NCI-H1417 treated with DMSO at 0.1 percent for 48 hours (cell line): ENCODE data around the gene ENAH.
"Not testable (repeated sequence)": the region's sequence is repeated elsewhere in the genome, so short reads cannot be mapped to it uniquely, and the experiment has no call there.

Experiments
- DNase-seq: peaks from one replicate; lab custom pipeline; 2025; lab: John Stamatoyannopoulos, UW

Gene ENAH

GRCh38 chr1:225493591-225494246 is 159.2 kb downstream of the ENAH start:
- no peak for DNase-seq

DNA sequence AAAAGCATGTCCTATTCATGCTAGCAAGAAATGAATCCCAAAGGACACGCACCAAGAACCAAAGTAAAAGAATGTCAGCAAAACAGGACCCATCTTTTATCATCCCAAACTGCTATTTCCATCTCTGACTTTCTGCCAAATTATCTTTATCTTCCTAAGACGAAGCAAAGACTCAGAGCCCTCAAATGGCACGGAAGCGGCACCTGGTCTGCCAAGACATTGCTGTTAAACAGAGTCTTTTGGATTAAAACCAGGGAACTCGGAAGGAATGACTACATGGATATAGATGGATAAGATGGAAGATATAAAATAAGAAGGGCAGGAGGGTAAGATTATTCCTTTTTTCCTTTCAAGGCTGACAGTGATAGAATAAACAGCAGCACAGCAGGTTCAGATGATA is 164.2 kb downstream of the ENAH start:
- no peak for DNase-seq

GRCh38 chr1:225486856-225487255 is 166.1 kb downstream of the ENAH start:
- DNase-seq: no peak

GRCh38 chr1:225485991-225486530 is 166.9 kb downstream of the ENAH start:
- DNase-seq: no peak

DNA sequence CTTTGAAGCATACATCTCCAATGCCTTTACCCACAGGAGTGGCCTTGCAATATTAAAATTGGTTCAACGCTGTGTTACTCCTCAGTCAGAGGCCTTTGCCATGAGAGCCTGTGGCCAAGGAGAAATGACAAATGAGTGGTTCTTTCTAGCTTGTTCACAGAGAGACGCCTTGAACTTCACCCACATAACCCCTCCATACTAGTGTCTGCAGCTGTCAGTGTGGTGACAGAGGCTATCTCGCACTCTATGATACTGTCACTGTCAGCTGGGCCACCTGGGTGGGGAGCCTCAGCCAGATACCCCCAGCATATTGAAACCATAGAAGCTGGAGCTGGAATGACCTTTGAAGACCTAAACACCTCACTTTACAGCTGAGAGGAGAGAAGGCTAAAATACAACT is 167.7 kb downstream of the ENAH start:
- DNase-seq: no peak

- DNase-seq: no peak
Measured at GRCh38 chr1:225484657-225485214, 168.2 kb downstream of the ENAH start.

DNA sequence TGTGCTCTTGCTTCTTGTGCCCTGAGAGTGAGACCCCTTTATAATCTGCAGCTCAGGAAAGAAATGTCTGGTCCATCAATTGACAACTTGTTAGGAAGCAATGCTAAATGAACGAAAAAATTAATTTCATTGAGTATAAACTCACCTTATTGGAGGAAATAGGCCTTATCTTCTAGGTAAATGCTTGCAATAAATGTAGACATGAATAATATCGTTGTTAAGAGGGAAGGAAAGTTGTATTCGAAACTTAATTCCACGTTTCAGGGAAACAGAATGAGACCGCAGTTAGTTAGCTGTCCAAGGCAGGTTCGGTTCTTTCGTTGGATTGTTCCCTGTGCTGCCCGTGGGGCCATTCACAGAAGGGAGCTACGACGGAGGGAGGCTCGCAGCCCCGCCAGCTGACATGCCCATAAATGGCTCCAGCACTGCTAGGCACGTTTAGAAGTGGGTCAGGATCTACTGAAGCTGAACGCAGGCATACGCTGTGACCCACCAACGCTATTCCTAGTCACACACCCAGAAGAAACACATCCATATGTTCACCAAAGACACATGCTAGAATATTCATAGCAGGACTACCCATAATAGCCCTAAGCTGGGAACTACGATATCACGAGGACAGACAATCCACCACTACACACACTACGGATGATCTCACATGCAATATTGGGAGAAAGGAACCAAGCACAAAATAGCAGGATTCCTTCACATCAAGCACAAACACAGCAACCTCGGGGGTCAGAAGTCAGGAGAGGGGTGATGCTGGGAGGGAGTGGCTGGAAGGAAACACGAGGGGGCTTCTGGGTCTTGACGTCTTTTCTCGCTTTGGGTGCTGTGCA is 168.9 kb downstream of the ENAH start:
- DNase-seq: no peak

- DNase-seq: no peak
Measured at GRCh38 chr1:225482421-225482950, 170.4 kb downstream of the ENAH start.

GRCh38 chr1:225481738-225482137 is 171.2 kb downstream of the ENAH start:
- DNase-seq: peak; percentile 79

DNA sequence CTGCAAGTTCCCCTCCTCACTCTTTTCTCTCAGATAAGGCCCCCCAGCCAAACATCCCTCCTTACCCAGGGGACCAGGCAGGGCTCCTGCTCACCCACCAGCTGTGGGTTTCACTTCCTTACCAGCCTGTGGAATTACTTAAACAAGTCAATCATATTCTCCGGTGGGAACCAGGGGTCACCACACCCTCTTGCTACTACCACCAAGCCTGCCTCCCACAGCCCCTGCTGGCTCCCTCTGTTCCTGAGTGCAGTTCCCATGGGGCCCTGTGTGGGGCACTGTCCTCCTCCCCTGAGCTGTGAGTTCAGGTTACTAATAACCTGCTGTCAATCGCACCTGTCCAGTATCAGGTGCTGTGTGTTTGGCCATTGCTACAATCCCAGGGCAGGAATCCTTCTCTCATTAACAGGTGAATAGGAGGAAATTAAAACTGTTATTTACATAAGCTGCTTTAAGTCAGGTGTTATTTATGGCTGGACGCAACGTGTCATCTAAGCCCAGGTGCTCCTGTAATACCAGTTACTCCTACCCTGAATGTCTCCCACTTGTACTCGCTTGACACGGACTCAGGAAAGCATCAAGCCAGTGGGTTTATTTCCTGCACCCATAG is 172.0 kb downstream of the ENAH start:
- peak; percentile 59 for DNase-seq

DNA sequence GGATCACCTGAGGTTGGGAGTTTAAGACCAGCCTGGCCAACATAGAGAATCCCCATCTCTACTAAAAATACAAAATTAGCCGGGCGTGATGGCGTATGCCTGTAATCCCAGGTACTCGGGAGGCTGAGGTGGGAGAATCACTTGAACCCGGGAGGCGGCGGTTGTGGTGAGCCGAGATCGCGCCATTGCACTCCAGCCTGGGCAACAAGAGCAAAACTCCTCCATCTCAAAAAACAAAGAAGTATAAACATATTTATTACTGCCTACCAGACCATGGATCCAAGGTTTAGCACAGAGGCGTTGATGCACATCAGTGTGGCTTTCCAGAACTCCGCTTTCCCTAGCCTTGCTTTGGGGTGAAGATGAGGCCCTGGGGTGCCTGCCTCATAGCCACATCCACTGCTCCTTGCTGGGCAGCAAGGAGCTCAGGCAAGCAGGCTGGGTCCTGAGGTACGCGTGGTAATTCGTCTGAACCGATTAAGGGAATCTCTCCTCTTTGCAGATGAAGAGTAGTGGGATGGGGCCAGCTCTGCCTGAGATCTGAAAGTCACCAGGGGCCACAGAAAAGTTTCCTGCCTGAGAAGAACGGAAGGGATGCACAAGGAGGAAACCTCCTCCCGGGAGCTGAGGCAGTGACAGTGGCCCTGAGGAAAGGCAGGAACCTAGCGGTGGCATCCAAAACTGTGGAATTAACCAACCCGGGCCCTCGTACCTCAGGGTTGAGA is 172.8 kb downstream of the ENAH start:
- no peak for DNase-seq

DNA sequence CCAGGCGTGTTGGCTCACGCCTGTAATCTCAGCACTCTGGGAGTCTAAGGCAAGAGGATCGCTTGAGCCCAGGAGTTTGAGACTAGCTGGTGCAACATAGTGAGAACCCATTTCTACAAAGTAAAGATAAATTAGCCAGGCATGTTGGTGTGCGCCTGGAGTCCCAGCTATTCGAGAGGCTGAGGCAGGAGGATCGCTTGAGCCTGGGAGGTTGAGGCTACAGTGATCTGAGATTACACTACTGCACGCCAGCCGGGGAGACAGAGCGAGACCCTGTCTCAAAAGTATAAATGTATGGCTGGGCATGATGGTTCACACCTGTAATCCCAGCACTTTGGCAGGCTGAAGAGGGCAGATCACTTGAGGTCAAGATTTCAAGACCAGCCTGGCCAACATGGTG is 173.6 kb downstream of the ENAH start:
- DNase-seq: no peak

DNA sequence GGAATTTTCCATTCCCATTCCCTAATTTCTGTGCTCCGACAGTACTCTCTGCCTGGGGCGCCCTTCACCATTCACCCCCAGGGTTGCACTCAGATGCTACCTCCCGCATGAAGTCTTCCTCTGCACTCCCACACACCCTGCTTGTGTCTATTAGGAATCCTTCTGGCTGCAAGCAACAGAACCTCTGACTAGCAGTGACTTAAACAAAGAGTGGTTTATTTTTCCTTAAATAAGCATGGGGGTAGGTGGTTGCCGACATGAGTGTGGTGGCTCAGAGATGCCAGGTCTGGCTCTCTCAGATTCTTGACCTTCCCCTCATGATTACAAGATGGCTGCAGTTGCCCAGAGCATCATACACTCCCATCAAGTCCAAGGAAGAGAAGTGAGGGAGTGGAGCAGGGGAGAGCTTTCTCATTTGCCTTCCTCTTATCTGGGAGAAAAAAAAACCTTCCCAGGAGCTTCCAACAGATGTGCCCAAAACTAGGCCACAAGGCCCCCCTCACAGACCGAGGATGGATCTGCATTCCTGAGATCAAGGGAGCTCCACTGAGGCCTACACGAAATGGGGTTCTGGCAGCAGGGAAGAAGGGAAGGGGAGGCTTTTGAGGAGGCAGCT is 175.5 kb downstream of the ENAH start:
- DNase-seq: no peak

GRCh38 chr1:225476538-225476988 is 176.4 kb downstream of the ENAH start:
- no peak for DNase-seq

DNA sequence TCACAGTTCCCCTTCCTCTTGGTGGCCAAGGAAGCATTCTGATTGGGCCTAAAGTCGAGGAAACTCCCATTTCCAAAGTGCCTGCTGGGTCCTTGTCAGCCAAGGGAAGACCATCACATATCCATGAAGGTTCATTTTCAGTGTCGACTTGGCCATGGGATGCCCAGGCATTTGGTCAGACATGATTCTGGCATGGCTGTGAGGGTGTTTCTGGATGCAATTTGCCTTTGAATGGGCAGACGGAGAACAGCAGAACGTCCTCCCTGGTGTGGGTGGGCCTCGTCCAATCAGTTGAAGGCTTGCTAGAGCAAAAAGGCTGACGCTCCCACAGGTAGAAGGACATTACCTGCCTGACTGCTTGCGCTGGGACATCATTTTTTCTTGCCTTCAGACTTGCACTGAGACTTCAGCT is 176.8 kb downstream of the ENAH start:
- DNase-seq: no peak

GRCh38 chr1:225474986-225475820 is 177.7 kb downstream of the ENAH start:
- no peak for DNase-seq

- DNase-seq: no peak
Measured at GRCh38 chr1:225474439-225474985, 178.4 kb downstream of the ENAH start.

GRCh38 chr1:225473676-225474438 is 179.1 kb downstream of the ENAH start:
- not testable (repeated sequence) for DNase-seq

GRCh38 chr1:225473266-225473665 is 179.7 kb downstream of the ENAH start:
- not testable (repeated sequence) for DNase-seq
